GM18909 (cell line): ENCODE data around the gene C11orf42.

Experiments
- ATAC-seq: cut with Tn5 transposase; IDR thresholded peaks from one replicate; pipeline ENCODE4 v1.9.1; 2021; ENCODE audit warnings: mild to moderate bottlenecking; ENCODE audit not compliant: unreplicated experiment, poor library complexity

Gene C11orf42

DNA sequence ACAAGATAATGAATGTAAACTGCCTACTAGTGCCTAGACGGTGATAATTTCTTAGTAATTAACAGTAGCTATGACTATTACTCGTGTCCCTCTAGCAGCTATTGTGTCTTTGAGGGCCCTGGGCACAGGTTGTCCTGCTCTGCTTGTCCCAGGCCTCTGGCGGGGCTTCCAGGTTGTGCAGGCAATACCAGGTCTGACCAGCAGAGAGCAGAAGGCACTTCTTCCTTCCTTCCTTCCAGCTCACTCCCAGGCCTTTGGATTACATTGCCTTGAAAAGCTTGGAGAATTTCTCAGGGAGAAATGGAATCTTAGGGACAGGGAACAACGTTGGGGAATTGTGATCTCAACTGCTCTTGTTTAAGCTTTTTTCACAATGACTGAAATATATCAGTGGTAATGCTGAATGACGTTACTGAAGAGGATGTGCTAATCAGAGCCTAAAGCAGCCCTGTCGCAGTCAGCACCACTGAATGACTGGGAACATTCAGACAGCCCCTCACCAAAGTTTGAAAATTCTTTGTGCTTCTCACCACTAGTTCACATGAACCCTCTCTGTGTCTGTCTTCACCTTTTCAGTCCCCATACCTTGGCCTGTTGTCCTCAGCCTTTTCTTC lies 45.9 kb downstream of the C11orf42 start:
- ATAC-seq, result peak; percentile 83

- no peak for ATAC-seq
Measured at GRCh38 chr11:6251990-6252473, 46.7 kb downstream of the C11orf42 start.

DNA sequence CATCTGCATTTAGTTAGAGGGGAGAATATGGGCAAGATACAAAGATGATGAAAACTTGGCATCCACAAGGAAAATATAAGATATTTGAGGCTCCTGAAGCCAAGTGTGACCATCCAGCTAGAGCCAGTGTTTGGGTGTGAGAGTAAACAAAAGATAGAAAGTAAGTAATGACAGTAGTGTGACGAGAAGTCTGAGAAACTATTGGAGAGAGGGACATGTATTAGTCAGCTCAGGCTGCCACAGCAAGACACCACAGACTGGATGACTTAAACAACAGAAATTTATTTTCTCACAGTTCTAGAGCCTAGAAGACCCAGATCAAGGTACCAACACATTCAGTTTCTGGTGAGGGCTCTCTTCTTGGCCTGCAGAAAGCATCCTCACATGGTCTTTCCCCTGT lies 47.8 kb downstream of the C11orf42 start:
- ATAC-seq, result peak; percentile 45

DNA sequence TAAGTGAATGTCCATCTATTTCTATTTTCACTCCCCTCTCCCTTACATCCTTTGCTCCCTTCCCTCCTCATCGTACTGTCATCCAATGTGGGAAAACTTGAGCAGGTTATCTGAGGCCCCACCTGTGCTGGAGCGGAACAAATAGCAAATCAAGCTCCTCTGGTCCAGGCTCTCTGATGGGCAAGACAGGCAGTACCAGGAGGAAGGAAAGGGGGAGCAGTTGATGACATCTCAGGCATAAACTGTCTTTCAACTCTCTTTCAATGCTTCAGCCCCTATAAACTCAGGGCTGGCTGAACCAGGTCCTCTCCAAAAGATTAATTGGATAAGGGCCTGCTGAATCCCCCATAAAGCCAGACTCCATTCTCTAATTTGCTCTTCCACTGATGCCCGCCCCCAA lies 52.8 kb downstream of the C11orf42 start:
- no peak for ATAC-seq

GRCh38 chr11:6258571-6259081 lies 53.3 kb downstream of the C11orf42 start:
- no peak for ATAC-seq

- no peak for ATAC-seq
Measured at GRCh38 chr11:6260207-6260726, 54.9 kb downstream of the C11orf42 start.
